HEK293 (cell line): ENCODE measurements around the gene COA8.

Source experiments
- CTCF ChIA-PET: fragments of 350-600 bp; formaldehyde crosslinking; extraction: SDS; loops from one replicate; lab custom pipeline; 2021; ENCODE audit warnings: antibody characterized with exemption; lab: Yijun Ruan, JAX
- POLR2A ChIA-PET: fragments of 300-600 bp; formaldehyde crosslinking; extraction: SDS; loops from one replicate; lab custom pipeline; 2020; ENCODE audit warnings: antibody characterized with exemption, inconsistent platforms; lab: Yijun Ruan, JAX
- H3K27ac ChIP-seq: fragments of 200-500 bp; sonication (Bioruptor generic); 2 replicates; pipeline ENCODE4 v1.5.1; 2014; ENCODE audit warnings: low read depth, low read length, control low read depth, inconsistent platforms; ENCODE audit errors: extremely low read depth
- H3K36me3 ChIP-seq, 2 experiments: fragments of 200-500 bp in 1 of 2; sonication (Bioruptor generic) in 1 of 2; 1 replicate in 1 of 2; 2 replicates in 1 of 2; pipeline ENCODE4 v1.5.1; 2014 to 2017; ENCODE audit warnings: inconsistent platforms in 2 of 2, low read length in 2 of 2; ENCODE audit not compliant: control insufficient read depth in 2 of 2, insufficient read depth in 1 of 2
- H3K4me1 ChIP-seq: fragments of 200-500 bp; sonication (Bioruptor generic); 2 replicates; pipeline ENCODE4 v1.5.1; 2014; ENCODE audit warnings: mild to moderate bottlenecking, low read length, inconsistent platforms; ENCODE audit not compliant: control insufficient read depth, insufficient read depth
- H3K4me3 ChIP-seq: 2 replicates; pipeline ENCODE4 v1.5.1; 2011; ENCODE audit warnings: low read depth, mild to moderate bottlenecking, control low read depth, low read length, moderate library complexity
- H3K9me3 ChIP-seq: fragments of 200-500 bp; sonication (Bioruptor generic); 2 replicates; pipeline ENCODE4 v1.5.1; 2014; ENCODE audit warnings: low read depth, low read length, inconsistent platforms; ENCODE audit not compliant: control insufficient read depth, insufficient read depth
- CTCF ChIP-seq: fragments of 450-650 bp; formaldehyde crosslinking; IDR thresholded peaks from 2 replicates; pipeline ENCODE4 v1.5.1; 2016; ENCODE audit warnings: missing biosample characterization, missing genetic modification characterization
- GLIS2 ChIP-seq: fragments of 450-650 bp; formaldehyde crosslinking; IDR thresholded peaks from 2 replicates; pipeline ENCODE4 v1.5.1; 2016; ENCODE audit warnings: missing biosample characterization, missing genetic modification characterization
- INSM2 ChIP-seq: fragments of 450-650 bp; formaldehyde crosslinking; IDR thresholded peaks from 2 replicates; pipeline ENCODE4 v1.5.1; 2016; ENCODE audit warnings: missing biosample characterization, missing genetic modification characterization
- PRDM1 ChIP-seq: fragments of 450-650 bp; formaldehyde crosslinking; IDR thresholded peaks from 2 replicates; pipeline ENCODE4; 2016; ENCODE audit warnings: missing biosample characterization, missing genetic modification characterization
- ZBTB21 ChIP-seq: fragments of 450-650 bp; formaldehyde crosslinking; IDR thresholded peaks from 2 replicates; pipeline ENCODE4 v1.5.1; 2017; ENCODE audit warnings: missing biosample characterization, missing genetic modification characterization
- ZNF121 ChIP-seq: fragments of 450-650 bp; formaldehyde crosslinking; IDR thresholded peaks from 2 replicates; pipeline ENCODE4 v1.5.1; 2016; ENCODE audit warnings: missing biosample characterization, missing genetic modification characterization
- ZNF354C ChIP-seq: fragments of 450-650 bp; formaldehyde crosslinking; IDR thresholded peaks from 2 replicates; pipeline ENCODE4 v1.5.1; 2016; ENCODE audit warnings: missing biosample characterization, missing genetic modification characterization, low read depth, borderline replicate concordance
- ZNF391 ChIP-seq: fragments of 450-650 bp; formaldehyde crosslinking; IDR thresholded peaks from 2 replicates; pipeline ENCODE4 v1.5.1; 2016; ENCODE audit warnings: low read depth, missing biosample characterization, missing genetic modification characterization, borderline replicate concordance
- ZNF561 ChIP-seq: fragments of 450-650 bp; IDR thresholded peaks from 2 replicates; pipeline ENCODE4 v1.5.1; 2018; ENCODE audit warnings: missing biosample characterization, missing genetic modification characterization, borderline replicate concordance
- ZNF585B ChIP-seq: fragments of 450-650 bp; formaldehyde crosslinking; IDR thresholded peaks from 2 replicates; pipeline ENCODE4 v1.5.1; 2016; ENCODE audit warnings: missing biosample characterization, missing genetic modification characterization
- ZNF600 ChIP-seq: fragments of 450-650 bp; formaldehyde crosslinking; IDR thresholded peaks from 2 replicates; pipeline ENCODE4 v1.5.1; 2016; ENCODE audit warnings: missing biosample characterization, missing genetic modification characterization
- TF ChIP-seq, protein P1 (sequence below): fragments of 450-650 bp; formaldehyde crosslinking; IDR thresholded peaks from 2 replicates; pipeline ENCODE4 v1.5.1; 2016; ENCODE audit warnings: missing biosample characterization, missing genetic modification characterization
- TF ChIP-seq, protein P2 (sequence below): fragments of 450-650 bp; formaldehyde crosslinking; IDR thresholded peaks from 2 replicates; pipeline ENCODE4 v1.5.1; 2017; ENCODE audit warnings: missing biosample characterization, mild to moderate bottlenecking, missing genetic modification characterization, moderate library complexity

Gene COA8

DNA sequence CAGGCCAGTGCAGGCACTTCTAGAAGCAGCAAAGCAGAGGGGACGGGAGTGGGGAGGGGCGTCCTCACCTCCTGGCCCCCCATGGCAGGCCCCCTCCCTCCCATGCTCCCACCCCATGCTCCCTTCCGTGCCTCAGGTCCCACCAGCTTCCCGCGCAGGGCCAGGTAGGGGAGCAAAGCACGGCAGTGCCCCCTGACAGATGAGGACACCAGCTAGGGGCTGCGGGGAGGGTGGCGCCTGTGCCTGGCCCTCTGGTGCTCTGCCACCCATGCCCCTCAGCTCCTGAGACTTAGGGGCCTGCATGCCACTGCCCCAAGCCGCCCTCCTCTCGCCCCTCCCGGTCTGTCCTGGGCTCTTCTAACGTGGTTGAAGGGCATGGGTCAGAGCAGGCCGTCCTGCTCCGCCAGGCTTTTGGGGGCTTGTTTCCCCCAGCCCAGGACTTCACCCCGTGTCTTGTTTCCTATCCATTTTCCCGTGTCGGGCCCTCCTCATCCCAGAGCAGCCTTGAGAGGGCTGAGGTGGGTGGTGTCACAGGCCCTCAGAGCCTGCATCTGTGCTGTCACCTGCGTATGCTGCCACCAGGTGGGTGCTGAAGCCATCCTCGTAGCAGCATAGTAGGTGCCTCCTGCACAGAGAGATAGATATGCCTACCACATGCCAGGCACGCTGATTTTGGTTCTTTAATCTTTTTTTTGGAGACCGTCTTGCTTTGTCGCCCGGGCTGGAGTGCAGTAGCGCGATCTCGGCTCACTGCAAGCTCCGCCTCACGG, 23.5 kb upstream of the COA8 start:
- no peak overlapping the region for H3K4me3 ChIP-seq
- H3K27ac ChIP-seq = no peak overlapping the region
- H3K36me3 ChIP-seq = peaks cover 0 to 5% of the 10 kb centered on the region in 2 experiments; a peak in 1 of 3 replicates
- no peaks in the 10 kb centered on the region for H3K9me3 ChIP-seq
- CTCF ChIA-PET = interaction anchor here (1.3 kb wide), 1 partner anchor 21 kb away, joined by 3 read pairs; no protein-coding TSS in a partner anchor
- TF ChIP-seq ZNF600 (tag by site-specific recombination) = 0 out of 2 replicates have a peak, but pooled peaks have one; percentile 19
- TF ChIP-seq ZNF354C = no peak
- TF ChIP-seq ZNF561 (tag by site-specific recombination) = no peak
- TF ChIP-seq INSM2 = no peak
- TF ChIP-seq CTCF (tag by site-specific recombination) = 0 out of 2 replicates have a peak, but pooled peaks have one; percentile 20
- TF ChIP-seq ZNF391 (tag by site-specific recombination) = peak; percentile 65; the same call in 1 of the 2 replicates
- TF ChIP-seq, all 188 proteins: peak for 3
- H3K4me1 ChIP-seq = 0 out of 2 replicates have a peak, but pooled peaks cover 5% of the 10 kb centered on the region
- POLR2A ChIA-PET = interaction anchor here (0.7 to 4.9 kb wide), 3 partner anchors 17 to 21 kb away, joined by 3 to 24 read pairs (median 3); partner anchors contain the start of gene CKB

DNA sequence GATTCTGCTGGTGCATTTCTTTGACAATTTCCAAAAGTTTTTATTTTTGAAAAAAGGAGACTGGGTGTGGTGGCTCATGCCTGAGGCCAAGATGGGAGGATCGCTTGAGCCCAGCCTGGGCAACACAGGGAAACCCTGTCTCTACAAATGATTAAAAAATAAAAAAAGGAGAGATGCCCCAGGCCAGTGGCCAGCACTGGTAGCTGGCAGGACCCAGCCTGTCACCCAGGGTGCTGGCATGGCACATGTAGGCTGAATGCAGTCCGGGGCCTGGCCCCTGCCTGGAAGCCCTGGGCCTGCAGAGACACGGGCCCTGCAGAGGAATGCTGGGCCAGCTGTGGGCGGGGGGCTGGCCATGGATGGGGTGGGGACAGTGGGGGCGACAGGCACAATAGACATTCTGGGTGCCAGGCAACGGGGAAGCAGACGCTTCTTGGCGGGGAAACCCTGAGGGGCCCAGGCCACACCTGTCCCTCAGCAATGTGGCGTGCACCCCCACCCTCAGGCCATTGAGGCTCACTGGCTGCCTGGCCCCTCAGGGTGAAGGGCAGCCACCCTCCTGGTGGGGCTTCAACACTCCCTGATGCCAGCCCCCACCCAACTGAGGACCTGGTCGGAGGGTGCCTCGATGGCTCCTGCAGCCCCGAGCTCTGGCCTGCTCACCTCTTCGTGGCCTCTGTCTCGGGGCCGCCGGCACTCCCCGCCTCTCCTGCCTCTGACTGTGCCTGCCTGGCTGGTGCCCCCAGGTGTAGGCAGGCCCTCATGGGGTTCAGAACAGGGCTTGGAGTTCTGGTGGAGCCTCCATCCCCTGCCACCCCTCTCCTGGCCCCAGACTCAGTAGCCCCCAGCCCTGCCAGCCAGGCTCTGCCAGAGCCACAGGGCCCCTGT, 21.7 kb upstream of the COA8 start:
- H3K4me3 ChIP-seq = no peak overlapping the region
- 0 out of 2 replicates have a peak, but pooled peaks have one; percentile 0 for TF ChIP-seq ZNF600 (tag by site-specific recombination)
- no peak for TF ChIP-seq ZNF585B
- 0 out of 2 replicates have a peak, but pooled peaks have one; percentile 16 for TF ChIP-seq GLIS2 (tag by site-specific recombination)
- H3K27ac ChIP-seq = 0 out of 2 replicates have a peak overlapping the region, but pooled peaks have one; percentile 9
- 0 out of 2 replicates have a peak, but pooled peaks cover 5% of the 10 kb centered on the region for H3K4me1 ChIP-seq
- POLR2A ChIA-PET = interaction anchor here (0.5 to 4.9 kb wide), 4 partner anchors 11 to 686 kb away, joined by 3 to 24 read pairs (median 6); partner anchors contain the start of gene TRMT61A
- H3K36me3 ChIP-seq = no peaks in the 10 kb centered on the region
- CTCF ChIA-PET = interaction anchor here (0.7 to 1.6 kb wide), 4 partner anchors 23 to 610 kb away, joined by 3 to 13 read pairs (median 4); no protein-coding TSS in a partner anchor
- H3K9me3 ChIP-seq = no peaks in the 10 kb centered on the region

- CTCF ChIA-PET = interaction anchor here (0.6 to 2.2 kb wide), 3 partner anchors 24 to 1552 kb away, joined by 3 to 11 read pairs (median 4); no protein-coding TSS in a partner anchor
- TF ChIP-seq, protein P1, sequence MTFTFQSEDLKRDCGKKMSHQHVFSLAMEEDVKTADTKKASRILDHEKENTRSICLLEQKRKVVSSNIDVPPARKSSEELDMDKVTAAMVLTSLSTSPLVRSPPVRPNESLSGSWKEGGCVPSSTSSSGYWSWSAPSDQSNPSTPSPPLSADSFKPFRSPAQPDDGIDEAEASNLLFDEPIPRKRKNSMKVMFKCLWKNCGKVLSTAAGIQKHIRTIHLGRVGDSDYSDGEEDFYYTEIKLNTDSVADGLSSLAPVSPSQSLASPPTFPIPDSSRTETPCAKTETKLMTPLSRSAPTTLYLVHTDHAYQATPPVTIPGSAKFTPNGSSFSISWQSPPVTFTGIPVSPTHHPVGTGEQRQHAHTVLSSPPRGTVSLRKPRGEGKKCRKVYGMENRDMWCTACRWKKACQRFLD (tag by site-specific recombination) = no peak
- TF ChIP-seq, protein P2, sequence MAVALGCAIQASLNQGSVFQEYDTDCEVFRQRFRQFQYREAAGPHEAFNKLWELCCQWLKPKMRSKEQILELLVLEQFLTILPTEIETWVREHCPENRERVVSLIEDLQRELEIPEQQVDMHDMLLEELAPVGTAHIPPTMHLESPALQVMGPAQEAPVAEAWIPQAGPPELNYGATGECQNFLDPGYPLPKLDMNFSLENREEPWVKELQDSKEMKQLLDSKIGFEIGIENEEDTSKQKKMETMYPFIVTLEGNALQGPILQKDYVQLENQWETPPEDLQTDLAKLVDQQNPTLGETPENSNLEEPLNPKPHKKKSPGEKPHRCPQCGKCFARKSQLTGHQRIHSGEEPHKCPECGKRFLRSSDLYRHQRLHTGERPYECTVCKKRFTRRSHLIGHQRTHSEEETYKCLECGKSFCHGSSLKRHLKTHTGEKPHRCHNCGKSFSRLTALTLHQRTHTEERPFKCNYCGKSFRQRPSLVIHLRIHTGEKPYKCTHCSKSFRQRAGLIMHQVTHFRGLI (tag by site-specific recombination) = 0 out of 2 replicates have a peak, but pooled peaks have one; percentile 41
- TF ChIP-seq ZNF121 (tag by site-specific recombination) (no peak), INSM2 (no peak), ZBTB21 (no peak), PRDM1 (no peak)
- no peak overlapping the region for H3K27ac ChIP-seq
- no peaks in the 10 kb centered on the region for H3K9me3 ChIP-seq
- H3K36me3 ChIP-seq = no peaks in the 10 kb centered on the region
- POLR2A ChIA-PET = interaction anchor here (0.5 to 4.9 kb wide), 7 partner anchors 9 to 687 kb away, joined by 3 to 24 read pairs (median 6); partner anchors contain the start of genes BAG5, CKB and TRMT61A
- no peak overlapping the region for H3K4me3 ChIP-seq
- H3K4me1 ChIP-seq = 0 out of 2 replicates have a peak, but pooled peaks cover 5% of the 10 kb centered on the region
Measured at GRCh38 chr14:103541709-103542604, 20.8 kb upstream of the COA8 start.
